ENCODE data around the gene VWA5B2. TPM values are rescaled to one million over a fixed set of nuclear protein-coding genes. Genes with fewer than 3 reads are reported as not detected.

VWA5B2 gene
- total and polyA plus RNA-seq, 9 of the 15 experiments (the other 6 are each of a cell fraction or from before 2014, with no cell fraction given) = 0.04 TPM; not detected in 8

- Histone ChIP-seq H2AFZ (ENCODE audit: low read depth, low read length) (no peak overlapping the region), H3K4me1 (replicated peaks in 1 of 2; ENCODE audit: control insufficient read depth in 2 of 2, insufficient read depth in 2 of 2, low read length in 2 of 2) (peaks cover 0 to 27% of the 10 kb centered on the region in 2 experiments; a peak in 3 of 5 replicates), H3K9me1 (ENCODE audit: control insufficient read depth, insufficient read depth, low read length) (no peaks in the 10 kb centered on the region), H3K79me2 (ENCODE audit: control insufficient read depth, insufficient read depth, low read length) (no peaks in the 10 kb centered on the region), H3K27ac (ENCODE audit: extremely low read depth, low read depth, low read length) (no peak overlapping the region), H3K9me3 (replicated peaks; ENCODE audit: control insufficient read depth, insufficient read depth, low read depth, low read length) (no peaks in the 10 kb centered on the region), H3K4me2 (ENCODE audit: insufficient read depth, low read length) (no peak overlapping the region), H3K4me3 (no peak overlapping the region), H3K27me3 (ENCODE audit: control insufficient read depth in 2 of 2, insufficient read depth in 2 of 2, low read length in 2 of 2) (peaks cover 15 to 39% of the 10 kb centered on the region in 2 experiments), H4K20me1 (replicated peaks; ENCODE audit: control insufficient read depth, insufficient read depth, low read length) (peaks cover 20% of the 10 kb centered on the region), H3K36me3 (ENCODE audit: control insufficient read depth, insufficient read depth, low read length) (no peaks in the 10 kb centered on the region), H3K9ac (ENCODE audit: insufficient read depth in 1 of 2, low read depth in 2 of 2, low read length in 2 of 2) (peak overlapping the region in 1 of 2 experiments; percentile 62; a peak in 1 of 4 replicates)
- WGBS (ENCODE audit: insufficient coverage, low coverage, missing lambda C conversion rate) = 5% methylated on average over 3 of the region's 3 CpGs
- FAIRE-seq = no peak
- POLR2A ChIA-PET = interaction anchor here (0.6 to 0.7 kb wide), 2 partner anchors 43 to 424 kb away, joined by 3 read pairs; no protein-coding TSS in a partner anchor
- BruUV-seq (replicated peaks) = no TSS peak
- CTCF ChIA-PET (ENCODE audit: low intra/inter-chr PET ratio) = no interaction called here
- no peak for DNase-seq (ENCODE audit: extremely low read depth in 1 of 4, low spot score in 3 of 4)
- TF ChIP-seq MYC (IDR thresholded peaks at IDR 0.05; ENCODE audit: low read depth, low read length) (no peak), MYC (CRISPR knock-in tag; IDR thresholded peaks at IDR 0.05; ENCODE audit: borderline replicate concordance, low read depth) (no peak), ZNF253 (CRISPR knock-in tag; conservative IDR thresholded peaks at IDR 0.05) (no peak), ZNF707 (CRISPR knock-in tag; conservative IDR thresholded peaks at IDR 0.05) (no peak), MAFF (IDR thresholded peaks at IDR 0.05; ENCODE audit: low read length) (no peak), RBM25 (IDR thresholded peaks at IDR 0.05; ENCODE audit: low read depth, low read length, severe bottlenecking) (no peak), ZNF395 (CRISPR knock-in tag; IDR thresholded peaks at IDR 0.05) (no peak), ZNF699 (CRISPR knock-in tag; IDR thresholded peaks at IDR 0.05; ENCODE audit: insufficient replicate concordance) (no peak)
- intact Hi-C loops (cut with micrococcal nuclease) = no loop called here
- in situ Hi-C loops (cut with MboI) = no loop called here
- ATAC-seq = no peak
Measured at GRCh38 chr3:184236636-184237035, 7.3 kb downstream of the VWA5B2 start.

All from K562 (cell line).